Right lobe of liver (tissue), 4 donors: Measurements from ENCODE around the gene ATP8B3.

Source experiments
- POLR2A ChIP-seq: fragments of 450-650 bp; IDR thresholded peaks from one replicate; pipeline ENCODE4 v1.6.1; 2017; ENCODE audit warnings: antibody characterized with exemption, mild to moderate bottlenecking
- TF ChIP-seq, protein P1 (sequence below), 4 donors: fragments of 200-600 bp in 3 of 4; fragments of 450-650 bp in 1 of 4; IDR thresholded peaks; one replicate each; pipeline versions ENCODE4 v1.5.1 to v1.8.0; 2016 to 2022; ENCODE audit warnings: antibody characterized with exemption in 4 of 4, mild to moderate bottlenecking in 2 of 4
- donor health status: DM: no; HTN: no; CAD: no.
- donor health status: DM: no; HTN: no; CAD: no.
- donor health status: DM: no; HTN: yes; CAD: no.

DNA sequence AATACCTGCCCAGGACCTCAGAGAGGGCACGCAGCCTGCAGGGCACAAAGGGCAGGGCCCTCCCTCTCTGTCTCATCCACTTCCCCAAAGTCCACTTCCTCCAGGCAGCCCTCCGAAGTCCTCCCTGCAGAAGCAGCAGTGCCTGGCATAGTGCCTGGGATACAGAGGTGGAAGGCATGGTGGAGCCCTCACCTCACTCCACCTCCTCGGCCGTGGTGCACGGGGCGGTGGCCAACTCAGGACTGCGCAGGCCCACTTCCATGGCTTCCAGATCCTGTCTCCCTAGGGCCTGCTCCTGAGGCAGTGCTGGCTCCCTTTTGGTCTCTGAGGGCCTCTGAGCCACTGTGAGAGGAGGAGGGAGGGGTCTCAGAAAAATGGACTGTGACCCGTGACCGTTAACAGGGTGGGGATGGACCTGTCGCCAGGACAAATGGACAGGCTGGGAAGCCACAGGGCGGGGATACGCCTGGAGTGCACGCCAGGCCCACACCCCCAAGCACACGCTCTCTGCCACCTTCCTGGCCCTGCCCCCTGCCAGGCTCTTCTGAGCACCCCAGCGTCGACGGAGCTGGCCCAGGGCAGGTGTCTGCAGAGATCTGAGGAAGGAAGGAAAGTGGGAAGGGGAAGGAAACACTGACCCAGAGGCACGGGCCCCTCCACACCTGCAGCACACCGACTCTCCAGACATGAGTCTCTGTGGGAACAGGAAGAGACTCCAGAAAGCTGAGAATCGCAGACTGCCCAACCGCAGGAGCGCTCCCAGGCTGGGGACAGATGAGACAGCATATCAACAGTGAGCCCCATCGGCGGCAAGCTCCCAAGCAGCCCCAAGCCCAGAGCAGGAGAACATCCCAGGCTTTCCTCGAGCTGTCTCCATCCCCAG lies 27.8 kb upstream of the ATP8B3 start:
- TF ChIP-seq POLR2A = peak; percentile 82
- TF ChIP-seq, protein P1, sequence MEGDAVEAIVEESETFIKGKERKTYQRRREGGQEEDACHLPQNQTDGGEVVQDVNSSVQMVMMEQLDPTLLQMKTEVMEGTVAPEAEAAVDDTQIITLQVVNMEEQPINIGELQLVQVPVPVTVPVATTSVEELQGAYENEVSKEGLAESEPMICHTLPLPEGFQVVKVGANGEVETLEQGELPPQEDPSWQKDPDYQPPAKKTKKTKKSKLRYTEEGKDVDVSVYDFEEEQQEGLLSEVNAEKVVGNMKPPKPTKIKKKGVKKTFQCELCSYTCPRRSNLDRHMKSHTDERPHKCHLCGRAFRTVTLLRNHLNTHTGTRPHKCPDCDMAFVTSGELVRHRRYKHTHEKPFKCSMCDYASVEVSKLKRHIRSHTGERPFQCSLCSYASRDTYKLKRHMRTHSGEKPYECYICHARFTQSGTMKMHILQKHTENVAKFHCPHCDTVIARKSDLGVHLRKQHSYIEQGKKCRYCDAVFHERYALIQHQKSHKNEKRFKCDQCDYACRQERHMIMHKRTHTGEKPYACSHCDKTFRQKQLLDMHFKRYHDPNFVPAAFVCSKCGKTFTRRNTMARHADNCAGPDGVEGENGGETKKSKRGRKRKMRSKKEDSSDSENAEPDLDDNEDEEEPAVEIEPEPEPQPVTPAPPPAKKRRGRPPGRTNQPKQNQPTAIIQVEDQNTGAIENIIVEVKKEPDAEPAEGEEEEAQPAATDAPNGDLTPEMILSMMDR (IDR thresholded peaks at IDR 0.05) = no peak
